GM19463 (cell line): Measurements from ENCODE around the gene MARCHF10.

Source experiments
- ATAC-seq: cut with Tn5 transposase; IDR thresholded peaks from one replicate; pipeline ENCODE4 v1.9.1; 2021; ENCODE audit warnings: mild to moderate bottlenecking, moderate library complexity; ENCODE audit not compliant: unreplicated experiment

Gene MARCHF10

DNA sequence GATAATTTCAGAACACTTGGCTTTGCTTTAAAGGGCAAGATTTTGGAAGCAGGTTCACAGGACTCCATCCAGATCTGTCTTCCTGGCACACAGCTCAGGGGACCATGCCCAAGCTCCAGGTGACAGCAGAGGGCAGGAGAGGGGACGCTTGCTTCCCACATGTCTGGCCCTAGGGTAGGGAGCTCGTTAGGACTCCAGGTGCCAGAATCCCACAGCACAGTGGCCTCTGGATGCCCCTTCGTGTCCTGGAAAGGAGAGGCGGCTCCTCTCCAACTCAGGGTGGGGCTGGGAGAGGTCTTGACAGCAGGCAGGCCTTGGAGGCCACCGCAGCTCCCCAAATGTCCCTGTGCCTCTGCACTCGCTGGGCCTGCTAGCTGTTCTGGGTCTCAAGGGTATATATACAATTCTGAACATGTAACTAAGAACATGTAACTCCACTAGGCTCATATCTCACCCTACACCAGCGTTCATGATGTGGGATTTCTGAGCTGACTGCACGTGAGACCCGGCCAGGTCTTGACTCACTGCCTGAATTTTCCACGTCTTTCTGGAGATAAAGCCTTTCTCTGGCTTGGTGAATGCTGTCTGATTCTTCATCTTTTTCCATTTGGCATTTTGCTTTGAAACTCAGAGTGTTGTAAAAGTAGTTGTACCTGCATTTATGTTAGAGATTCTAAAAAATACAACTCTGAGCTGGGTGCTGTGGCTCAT is 52.8 kb downstream of the MARCHF10 start:
- ATAC-seq, result no peak

DNA sequence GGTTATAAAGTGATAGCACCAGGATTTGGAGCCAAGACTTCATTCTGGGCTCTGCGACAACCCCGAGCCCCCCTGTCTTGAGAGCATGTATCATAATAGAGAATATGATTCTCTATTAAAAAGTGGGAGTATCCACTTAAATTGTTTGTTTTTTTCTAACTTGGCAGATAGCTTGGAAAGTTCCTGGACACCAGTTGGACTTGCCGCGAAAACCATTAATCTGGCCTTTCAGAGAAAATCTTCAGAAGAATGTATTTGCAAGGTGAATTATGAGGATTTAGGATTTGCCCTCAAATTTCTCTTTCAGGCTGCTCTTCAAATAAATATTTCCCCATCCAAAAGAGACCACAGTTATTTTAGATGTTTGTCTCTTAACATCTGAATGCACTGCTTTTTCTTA is 53.5 kb downstream of the MARCHF10 start:
- ATAC-seq, result no peak

DNA sequence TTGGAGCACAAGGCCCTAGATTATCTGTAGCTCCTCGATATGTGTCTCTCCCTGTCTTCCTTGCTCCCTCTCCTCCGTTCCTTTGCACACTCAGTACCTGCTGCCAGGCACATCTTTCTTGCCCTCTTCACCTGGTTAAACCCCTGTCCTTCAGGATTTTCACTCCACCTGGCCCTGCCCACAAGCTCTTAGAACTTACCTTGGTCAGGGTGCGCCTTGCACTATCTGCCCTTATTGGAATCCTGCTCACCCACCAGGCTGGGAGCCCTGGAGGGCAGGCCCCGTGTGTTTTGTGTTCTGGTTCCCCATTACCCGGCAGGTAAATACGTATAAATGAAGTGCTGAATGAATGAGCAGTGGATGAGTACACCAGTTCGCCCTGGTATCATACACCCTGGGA is 54.6 kb downstream of the MARCHF10 start:
- ATAC-seq, result no peak

DNA sequence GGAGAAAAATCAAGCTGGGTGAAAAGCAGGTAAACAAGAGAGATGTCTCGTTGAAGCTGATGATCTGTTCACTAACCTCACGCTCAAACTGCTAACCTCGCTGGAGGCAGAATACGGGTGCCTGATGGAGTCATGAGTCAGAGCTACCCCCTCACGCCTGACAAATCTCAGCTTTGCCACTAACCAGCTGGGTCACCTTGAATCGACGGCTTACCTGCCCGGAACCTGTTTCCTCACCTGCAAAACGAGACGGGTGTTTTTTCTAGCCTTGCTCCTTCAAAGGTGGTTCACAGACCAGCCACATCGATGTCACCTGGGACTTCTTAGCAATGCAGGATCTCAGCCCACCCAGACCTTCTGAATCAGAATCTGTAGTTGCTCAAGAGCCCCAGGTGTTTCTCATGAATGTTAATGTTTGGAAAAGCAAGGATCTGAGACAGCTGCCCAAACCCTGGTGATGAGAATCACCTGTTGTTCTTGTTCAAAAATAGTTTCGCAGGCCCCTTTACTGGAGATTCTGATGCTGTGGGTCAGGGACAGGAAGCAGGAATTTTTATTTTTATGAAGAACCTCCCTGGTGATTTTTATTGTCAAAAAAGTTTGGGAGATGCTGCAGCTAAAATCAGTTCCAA is 56.9 kb downstream of the MARCHF10 start:
- no peak for ATAC-seq

DNA sequence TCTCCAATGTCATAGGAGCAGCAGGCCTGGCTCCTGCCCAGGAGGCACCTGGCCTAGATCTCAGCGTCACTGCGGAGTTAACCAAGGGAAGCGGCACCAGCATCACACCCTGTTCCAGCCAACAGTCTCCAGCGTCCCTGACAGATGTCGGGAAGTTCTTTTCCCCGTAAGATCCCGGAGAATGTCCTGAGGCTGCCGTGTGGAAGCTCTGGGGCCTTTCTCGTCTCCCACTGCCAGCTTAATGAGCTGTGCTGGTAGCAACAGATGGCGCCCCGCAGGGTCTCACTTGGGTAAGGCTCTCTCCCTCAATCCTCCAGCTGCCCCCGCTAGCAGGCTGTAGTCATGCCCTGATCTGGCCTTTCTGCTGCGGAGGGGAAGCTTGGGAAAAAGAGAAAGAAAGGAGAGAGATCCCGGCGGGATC is 57.5 kb downstream of the MARCHF10 start:
- ATAC-seq, result no peak

DNA sequence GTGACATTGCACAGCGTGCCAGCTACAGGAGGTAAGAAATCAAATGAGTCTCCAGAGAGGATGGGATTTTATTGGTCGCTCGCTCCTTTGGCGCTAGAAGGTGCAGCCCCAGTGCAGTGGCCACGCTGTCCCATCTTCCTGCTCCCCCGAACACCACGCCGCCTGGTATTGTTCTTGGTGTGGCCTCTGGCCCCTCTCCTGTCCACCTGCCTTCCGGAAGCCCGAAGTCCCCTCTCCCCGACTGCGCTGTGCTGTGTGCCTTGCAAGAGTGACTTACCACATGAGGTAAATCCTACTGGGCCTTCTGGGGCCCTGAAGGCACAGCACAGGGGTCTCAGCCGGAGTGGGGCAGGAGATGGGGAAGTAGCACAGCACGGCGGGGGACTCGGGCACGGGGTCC is 58.2 kb downstream of the MARCHF10 start:
- ATAC-seq, result no peak

DNA sequence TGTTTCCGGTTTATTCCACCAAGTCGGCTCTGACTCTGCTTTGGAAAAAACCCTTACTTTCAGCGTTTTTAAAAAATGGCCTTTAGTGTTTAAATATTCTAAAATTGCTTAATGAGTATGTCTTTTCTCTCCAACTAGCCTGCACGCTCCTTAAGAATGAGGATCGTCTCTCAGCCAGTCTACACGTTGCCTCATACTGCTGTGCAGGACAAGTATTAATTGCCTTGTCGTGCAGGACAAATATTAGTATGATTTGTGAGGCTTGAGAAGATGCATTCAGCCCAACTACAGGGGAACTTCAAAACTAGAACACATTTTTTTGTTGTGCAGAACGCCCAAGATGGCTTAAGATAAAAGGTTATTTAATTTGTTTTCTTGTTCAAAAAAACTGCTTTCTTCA is 61.2 kb downstream of the MARCHF10 start:
- no peak for ATAC-seq

DNA sequence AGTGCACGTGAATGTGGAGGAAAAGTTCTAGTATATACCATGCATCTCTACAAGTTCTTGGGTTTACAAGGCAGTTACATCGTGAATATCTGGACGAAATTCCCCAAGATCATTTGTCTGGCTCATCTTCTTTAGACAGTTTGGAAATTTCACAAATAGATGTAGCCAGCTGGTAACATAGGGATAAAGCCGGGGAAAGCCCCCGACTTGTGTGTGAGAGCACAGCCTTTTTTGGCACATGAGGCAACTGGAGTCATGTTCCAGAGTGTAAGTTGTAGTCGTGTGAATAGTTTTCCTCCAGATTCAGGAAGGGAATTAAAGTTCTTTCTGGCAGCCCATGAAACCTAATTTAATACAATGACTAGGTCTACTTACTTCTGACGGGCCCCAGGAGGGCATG is 62.3 kb downstream of the MARCHF10 start:
- ATAC-seq, result no peak

DNA sequence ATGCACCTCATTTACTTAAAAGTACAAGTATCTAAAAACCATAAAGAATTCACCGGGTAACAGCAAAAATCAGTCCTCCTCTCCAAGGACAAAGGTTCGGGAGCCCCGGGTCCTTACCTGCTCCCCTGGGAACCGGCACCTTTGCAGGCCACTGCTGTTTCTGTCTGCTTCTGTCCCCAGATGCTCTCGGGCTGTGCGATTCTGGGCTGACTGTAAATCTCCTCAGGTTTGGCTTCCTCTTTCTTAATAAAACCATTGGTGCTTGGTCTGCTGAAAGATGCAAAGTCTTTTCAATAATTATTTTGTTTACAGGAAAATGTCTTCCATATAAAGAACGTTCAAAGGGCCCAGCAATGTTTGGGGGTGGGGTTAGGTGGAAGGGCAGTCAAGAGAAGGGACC is 63.9 kb downstream of the MARCHF10 start:
- no peak for ATAC-seq

DNA sequence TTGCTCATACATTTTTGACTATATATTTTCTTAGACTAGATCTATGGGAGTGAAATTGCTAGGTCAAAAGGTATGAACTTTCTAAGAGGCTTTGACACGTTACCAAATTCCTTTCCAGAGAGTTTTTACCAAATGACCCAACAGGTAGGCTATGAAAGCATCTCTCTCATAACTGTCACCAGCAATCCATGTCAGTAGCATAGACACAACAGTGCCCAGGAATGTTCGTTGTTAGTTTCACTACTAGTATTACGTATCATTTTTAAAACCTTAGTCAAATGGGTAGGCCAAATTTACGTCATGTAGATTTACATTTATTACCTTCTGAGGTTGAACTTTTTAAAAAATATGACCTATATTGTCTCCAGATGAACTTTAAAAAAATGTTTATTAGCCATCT is 66.8 kb downstream of the MARCHF10 start:
- no peak for ATAC-seq

DNA sequence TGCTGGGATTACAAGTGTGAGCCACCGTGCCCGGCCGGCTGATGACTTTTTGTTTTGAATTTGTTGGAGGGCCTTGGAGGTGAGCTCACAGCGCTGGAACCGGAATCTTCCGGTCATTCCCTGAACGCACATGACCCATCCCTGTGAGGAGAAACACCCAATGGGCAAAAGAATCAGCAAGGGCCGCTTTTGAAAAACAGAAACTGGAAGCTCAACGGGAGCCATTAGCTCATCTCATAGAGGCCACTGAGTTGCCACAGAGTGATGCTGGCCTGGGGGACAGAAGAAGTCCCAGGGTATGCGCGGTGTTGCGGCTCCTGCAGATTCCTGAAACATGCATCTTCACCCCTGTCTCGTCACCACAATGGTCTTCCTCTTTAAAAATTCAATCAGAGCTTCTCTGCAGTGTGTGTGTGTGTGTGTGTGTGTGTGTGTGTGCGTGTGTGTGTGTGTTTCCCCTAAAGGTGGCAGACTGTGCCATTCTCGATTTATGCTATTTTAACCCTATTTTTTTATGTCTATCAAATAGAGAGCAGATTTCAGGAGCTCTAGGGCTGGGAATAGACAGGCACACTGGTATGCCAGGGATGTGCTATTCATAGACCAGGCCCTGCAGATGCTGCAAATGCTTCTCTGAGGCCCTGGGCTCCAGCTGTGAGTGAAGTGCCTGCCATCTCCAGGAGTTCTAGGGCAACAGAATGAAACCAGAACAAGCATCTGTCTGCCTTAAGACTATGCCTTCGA is 68.3 kb downstream of the MARCHF10 start:
- ATAC-seq, result no peak

DNA sequence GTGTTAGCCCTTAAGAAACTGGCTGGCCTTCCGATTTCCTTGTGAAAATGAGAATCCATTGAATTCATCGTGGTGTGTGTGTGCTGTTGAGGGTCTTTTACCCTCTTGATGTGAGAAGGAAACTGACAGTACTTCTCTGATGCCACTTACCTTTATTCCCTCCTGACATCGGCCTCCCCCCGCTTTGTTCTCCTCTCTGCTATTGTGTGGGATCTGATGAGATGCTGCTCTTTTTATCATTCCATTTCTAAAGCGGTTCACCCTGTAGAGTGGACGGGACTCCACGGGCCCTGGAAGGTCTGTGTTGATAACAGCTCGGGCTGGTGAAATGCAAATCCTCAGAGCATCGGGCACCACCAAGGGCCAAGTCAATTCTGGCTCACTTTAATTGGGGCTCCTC is 69.8 kb downstream of the MARCHF10 start:
- ATAC-seq, result no peak

DNA sequence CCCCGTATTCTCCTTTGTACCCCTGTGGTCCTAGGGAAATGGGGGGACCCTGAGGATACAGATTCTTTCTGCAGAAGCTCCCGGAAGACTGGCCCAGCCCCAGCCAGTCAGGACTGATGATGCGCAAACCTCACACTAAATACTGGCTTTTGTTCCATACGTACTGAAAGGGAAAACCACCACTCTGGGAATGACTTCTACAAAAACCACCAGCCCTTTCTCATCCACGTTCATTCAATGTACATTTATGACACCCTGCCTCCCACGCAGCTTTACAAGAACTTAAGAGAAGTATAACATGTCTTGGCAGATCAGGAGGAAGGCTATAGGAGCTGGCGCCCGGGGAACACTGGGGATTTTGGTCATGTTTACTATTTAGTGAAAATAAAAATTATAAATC is 70.6 kb downstream of the MARCHF10 start:
- ATAC-seq, result no peak

DNA sequence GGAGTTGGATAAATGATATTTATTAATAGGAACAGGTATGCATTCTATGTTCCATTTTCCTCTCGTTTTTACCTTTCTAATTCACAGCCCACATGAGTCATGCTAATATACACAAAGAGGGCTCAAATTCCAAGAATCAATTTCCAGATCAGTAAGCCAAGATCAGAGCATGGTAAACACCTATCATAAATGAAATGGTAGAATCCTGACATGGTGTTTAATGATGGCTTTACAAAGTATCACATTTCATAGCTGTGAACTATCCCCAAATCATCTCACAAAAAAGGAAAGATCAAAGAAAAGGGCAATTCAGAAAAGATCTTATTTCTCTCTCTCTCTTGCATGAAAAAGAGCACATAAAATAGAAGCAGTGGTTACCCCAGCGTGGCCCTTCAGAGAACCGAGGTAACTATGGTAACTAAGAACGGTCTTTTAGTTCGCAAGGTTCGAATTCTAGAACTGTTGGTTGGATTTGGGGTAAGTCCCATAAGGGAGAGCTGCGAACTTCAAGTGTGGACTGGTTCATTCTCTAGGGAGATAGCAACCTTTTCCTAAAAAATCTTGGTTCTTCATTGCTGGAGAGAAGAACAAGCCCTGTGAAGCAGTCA is 73.0 kb downstream of the MARCHF10 start:
- ATAC-seq, result no peak

DNA sequence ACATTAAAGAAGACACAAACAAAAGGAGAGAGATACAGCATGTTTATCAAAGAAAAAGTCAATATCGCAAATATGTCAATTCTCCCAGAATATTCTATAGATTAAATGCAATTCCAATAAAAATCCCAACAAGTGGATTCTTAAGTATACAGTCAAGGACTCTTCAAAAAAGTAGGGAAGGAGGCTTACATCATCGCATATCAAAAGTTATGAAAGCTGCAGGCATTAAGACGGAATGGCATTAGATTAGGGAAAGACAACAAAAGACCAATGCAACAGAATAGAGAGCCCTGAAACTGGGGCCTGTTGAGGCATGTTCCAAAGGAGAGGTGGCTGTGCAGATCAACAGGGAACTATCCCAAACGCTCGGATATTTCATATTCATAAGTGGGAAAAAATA is 76.0 kb downstream of the MARCHF10 start:
- no peak for ATAC-seq

DNA sequence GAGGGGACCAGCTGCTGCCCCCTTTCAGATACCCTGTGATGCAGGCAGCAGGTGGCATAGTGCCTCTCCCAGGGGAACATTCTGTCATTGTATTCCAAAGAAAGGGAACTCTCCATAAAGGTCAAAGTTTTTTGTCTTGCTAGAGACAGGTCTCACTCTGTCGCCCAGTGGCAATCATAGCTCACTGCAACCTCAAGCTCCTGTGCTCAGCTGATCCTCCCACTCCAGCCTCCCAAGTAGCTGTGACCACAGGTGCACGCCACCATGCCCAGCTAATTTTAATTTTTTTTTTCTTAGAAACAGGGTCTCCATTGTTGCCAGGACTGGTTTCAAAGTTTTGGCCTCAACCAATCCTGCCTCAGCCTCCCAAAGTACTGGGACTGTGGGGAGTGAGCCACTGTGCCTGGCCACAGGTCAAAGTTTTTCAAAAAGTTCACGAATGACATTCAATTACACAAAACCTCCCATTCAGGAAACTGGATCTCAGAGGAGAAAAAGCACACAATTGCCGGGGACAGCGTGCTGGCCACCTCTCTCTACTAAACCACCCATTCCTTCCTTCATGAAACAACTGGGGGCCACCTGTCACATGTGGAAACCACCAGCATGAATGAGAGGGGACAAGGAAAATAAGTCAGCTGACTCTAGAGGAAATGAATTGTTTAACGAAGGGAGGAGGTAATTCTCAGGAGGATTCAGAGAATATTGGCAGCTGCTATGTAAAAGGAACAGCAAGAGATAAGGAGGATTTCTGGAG is 80.0 kb downstream of the MARCHF10 start:
- ATAC-seq, result no peak

DNA sequence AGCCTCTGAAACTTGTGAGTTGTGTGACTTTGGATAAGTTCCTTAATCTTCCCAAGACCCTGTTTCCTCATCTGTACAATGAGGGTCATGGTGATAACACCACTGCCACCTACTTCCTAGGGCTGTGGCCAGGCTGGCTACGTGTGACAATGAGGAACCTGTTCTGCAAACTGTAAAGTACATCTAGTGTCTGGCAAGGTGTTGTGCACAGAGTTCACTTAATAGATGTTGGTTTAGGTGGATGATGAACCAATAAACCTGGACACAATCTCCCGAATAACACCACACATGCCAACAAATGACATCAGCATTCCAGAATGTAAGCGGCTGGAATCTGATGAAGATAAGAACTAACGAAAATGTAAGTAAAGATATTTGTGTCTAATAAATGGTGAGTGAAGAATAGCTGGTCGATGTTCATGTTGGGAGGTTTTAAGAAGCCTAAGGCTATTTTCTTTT is 82.3 kb downstream of the MARCHF10 start:
- no peak for ATAC-seq

DNA sequence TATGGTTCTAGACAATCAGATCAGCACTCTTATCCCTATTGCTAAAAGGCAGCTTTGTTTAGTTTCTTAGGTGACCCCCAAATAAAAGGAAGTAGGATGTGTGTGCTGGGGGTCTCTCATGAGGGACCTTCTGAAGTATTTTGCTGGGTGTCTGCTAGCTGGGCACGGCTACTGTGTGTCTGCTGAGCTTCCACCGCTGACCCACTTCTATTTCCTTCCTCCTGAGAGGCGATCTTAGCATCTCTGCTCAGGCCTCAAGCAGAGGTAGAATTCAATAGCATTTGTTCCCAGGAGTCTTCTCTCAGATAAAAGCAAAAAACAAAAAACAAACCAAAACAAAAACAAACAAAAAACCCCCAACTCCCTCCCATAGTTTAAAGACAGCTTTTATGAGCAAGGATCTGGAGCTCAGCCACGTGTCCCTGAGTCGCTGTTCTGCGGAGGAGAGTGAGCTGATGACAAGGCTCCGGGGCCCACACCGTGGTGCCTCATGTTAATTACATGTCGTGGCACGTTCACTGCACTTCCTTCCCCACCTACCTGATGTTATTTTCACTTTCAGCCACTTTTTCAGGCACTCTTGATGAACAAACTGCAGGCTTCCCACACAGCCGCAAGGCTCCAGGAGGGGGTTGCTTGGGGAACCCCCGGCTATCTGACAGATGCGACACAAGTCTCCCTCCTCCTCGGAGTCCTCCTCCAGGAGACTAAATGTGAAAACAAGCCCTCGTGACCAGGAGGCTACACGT is 83.5 kb downstream of the MARCHF10 start:
- peak; percentile 95 for ATAC-seq

DNA sequence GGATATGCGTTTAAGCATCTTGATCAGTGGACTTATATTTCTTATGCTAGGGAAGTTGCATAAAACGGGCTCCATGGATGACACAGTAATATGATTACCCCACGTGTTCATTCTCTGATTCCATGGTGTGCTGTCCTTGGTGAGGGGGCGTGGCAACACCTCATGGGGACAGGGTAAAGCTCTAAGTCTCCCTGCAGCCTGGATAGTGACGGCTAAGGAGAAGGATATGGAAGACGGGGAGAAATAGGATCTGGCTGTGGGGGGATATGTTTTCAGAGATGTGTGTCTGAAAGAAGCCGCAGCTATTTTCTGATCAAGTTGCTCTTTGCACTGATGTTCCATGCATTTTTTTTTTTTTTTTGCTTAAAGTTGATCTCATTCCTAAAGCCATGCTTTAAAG is 84.3 kb downstream of the MARCHF10 start:
- ATAC-seq, result no peak

DNA sequence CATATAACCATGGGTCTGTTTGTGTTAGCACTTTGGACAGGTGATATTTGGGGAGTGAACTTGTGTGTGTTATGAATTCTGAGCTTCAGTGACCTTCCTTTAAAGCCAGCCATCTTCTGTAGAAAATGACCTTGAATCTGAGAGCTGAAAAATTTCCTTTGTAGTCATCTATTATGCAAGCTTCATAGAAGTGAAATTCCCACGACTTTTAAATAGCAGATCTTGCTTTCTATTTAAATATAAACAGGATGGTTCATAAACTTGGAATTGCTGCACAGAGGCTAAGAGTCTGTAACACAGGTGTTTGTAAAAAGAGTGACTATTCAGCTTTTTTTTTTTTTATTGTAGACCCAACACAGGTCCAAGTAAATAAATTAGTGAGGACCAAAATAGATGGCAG is 85.5 kb downstream of the MARCHF10 start:
- no peak for ATAC-seq
